GM12892 (cell line): ENCODE results near the gene TUBGCP2.

Experiments
- POLR2A ChIP-seq: IDR thresholded peaks from 2 replicates; pipeline ENCODE4 v1.6.1; 2011; ENCODE audit warnings: low read depth, low read length, control low read depth
- POLR2AphosphoS5 ChIP-seq: IDR thresholded peaks from 2 replicates; pipeline ENCODE4 v1.6.1; 2011; ENCODE audit warnings: low read depth, low read length, control low read depth
- TAF1 ChIP-seq: IDR thresholded peaks from 2 replicates; pipeline ENCODE4 v1.6.1; 2011; ENCODE audit warnings: low read depth, mild to moderate bottlenecking, control low read depth, low read length, borderline replicate concordance

GRCh38 chr10:133350283-133350949 is 41.7 kb upstream of the TUBGCP2 start:
- TF ChIP-seq POLR2AphosphoS5 (peak; percentile 19; the same call in 1 of the 2 replicates), TAF1 (no peak), POLR2A (no peak)
